HCT116 (cell line): ENCODE results near the gene AVEN.

Experiments used
- ATF3 ChIP-seq: IDR thresholded peaks from 2 replicates; pipeline ENCODE4 v1.6.1; 2012
- CEBPB ChIP-seq: IDR thresholded peaks from 2 replicates; pipeline ENCODE4 v1.6.1; 2012; ENCODE audit warnings: low read depth
- CTCF ChIP-seq, 3 experiments: fragments of 200-600 bp in 1 of 3; sonication (generic) in 1 of 3; IDR thresholded peaks in 2 of 3; conservative IDR thresholded peaks in 1 of 3; 2 replicates each; pipeline ENCODE4 v1.5.1; 2012 to 2017; ENCODE audit warnings: low read depth in 2 of 3, low read length in 2 of 3, antibody characterized with exemption in 1 of 3, borderline replicate concordance in 1 of 3, control low read depth in 1 of 3, mild to moderate bottlenecking in 1 of 3, mixed read lengths in 1 of 3, mixed run types in 1 of 3, moderate library complexity in 1 of 3; ENCODE audit not compliant: insufficient read depth in 1 of 3
- FOSL1 ChIP-seq: IDR thresholded peaks from 2 replicates; pipeline ENCODE4 v1.6.1; 2012; ENCODE audit warnings: low read depth
- JUND ChIP-seq: IDR thresholded peaks from 2 replicates; pipeline ENCODE4 v1.6.1; 2012
- MAX ChIP-seq: IDR thresholded peaks from 2 replicates; pipeline ENCODE4 v1.6.1; 2012
- POLR2AphosphoS5 ChIP-seq: IDR thresholded peaks from 2 replicates; pipeline ENCODE4 v1.6.1; 2011; ENCODE audit warnings: mild to moderate bottlenecking, low read depth, low read length, moderate library complexity
- REST ChIP-seq: IDR thresholded peaks from 2 replicates; pipeline ENCODE4 v1.6.1; 2012; ENCODE audit warnings: low read depth
- ZBTB33 ChIP-seq: IDR thresholded peaks from 2 replicates; pipeline ENCODE4 v1.6.1; 2011; ENCODE audit warnings: mild to moderate bottlenecking, low read length, moderate library complexity; ENCODE audit not compliant: insufficient replicate concordance; ENCODE audit errors: extremely low read depth

GRCh38 chr15:33987444-33987843 is 51.6 kb downstream of the AVEN start:
- no peak for TF ChIP-seq CTCF (IDR thresholded peaks at IDR 0.05 in 2 of 3, conservative IDR thresholded peaks at IDR 0.05 in 1 of 3; ENCODE audit: borderline replicate concordance in 1 of 3, insufficient read depth in 1 of 3, low read depth in 2 of 3, low read length in 2 of 3)
- no peak for TF ChIP-seq CEBPB
- TF ChIP-seq ZBTB33, result no peak
- TF ChIP-seq ATF3, result no peak
- no peak for TF ChIP-seq MAX
- TF ChIP-seq REST, result no peak
- no peak for TF ChIP-seq JUND
- TF ChIP-seq FOSL1, result no peak
- TF ChIP-seq POLR2AphosphoS5, result no peak
